GM12872 (cell line): Measurements from ENCODE around the gene KMT2A.

ENCODE experiments used
- TF ChIP-seq, protein P1 (sequence below): IDR thresholded peaks from 3 replicates; pipeline ENCODE4 v1.5.1; 2011; ENCODE audit warnings: low read depth, mild to moderate bottlenecking, low read length, moderate library complexity; ENCODE audit not compliant: insufficient read depth

Gene KMT2A

DNA sequence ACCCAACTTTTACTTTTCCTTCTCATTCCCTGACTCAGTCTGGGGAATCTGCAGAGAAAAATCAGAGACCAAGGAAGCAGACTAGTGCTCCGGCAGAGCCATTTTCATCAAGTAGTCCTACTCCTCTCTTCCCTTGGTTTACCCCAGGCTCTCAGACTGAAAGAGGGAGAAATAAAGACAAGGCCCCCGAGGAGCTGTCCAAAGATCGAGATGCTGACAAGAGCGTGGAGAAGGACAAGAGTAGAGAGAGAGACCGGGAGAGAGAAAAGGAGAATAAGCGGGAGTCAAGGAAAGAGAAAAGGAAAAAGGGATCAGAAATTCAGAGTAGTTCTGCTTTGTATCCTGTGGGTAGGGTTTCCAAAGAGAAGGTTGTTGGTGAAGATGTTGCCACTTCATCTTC, 37.2 kb downstream of the KMT2A start:
- TF ChIP-seq, protein P1, sequence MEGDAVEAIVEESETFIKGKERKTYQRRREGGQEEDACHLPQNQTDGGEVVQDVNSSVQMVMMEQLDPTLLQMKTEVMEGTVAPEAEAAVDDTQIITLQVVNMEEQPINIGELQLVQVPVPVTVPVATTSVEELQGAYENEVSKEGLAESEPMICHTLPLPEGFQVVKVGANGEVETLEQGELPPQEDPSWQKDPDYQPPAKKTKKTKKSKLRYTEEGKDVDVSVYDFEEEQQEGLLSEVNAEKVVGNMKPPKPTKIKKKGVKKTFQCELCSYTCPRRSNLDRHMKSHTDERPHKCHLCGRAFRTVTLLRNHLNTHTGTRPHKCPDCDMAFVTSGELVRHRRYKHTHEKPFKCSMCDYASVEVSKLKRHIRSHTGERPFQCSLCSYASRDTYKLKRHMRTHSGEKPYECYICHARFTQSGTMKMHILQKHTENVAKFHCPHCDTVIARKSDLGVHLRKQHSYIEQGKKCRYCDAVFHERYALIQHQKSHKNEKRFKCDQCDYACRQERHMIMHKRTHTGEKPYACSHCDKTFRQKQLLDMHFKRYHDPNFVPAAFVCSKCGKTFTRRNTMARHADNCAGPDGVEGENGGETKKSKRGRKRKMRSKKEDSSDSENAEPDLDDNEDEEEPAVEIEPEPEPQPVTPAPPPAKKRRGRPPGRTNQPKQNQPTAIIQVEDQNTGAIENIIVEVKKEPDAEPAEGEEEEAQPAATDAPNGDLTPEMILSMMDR: no peak

- TF ChIP-seq, protein P1: no peak
Measured at GRCh38 chr11:118476676-118477075, 40.4 kb downstream of the KMT2A start.

GRCh38 chr11:118484405-118484804, 48.1 kb downstream of the KMT2A start:
- TF ChIP-seq, protein P1: no peak

DNA sequence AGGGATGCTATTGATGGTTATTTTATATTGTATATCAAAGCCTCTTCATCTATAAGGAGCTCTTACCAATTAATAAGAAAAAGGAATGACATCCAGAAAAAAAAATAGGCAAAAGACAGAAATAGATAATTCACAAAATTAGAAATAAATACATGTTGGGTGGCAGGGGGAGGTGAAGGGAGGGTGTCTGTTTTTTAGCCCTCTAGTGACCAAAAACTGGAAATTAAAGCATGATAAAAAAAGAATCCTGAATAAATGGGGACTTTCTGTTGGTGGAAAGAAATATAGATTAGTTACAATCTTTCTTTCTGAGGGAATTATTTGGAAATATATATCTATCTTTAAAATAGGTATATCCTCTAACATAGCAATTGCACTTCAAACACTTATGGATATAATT, 49.0 kb downstream of the KMT2A start:
- TF ChIP-seq, protein P1: 0 out of 3 replicates have a peak, but pooled peaks have one; percentile 15

DNA sequence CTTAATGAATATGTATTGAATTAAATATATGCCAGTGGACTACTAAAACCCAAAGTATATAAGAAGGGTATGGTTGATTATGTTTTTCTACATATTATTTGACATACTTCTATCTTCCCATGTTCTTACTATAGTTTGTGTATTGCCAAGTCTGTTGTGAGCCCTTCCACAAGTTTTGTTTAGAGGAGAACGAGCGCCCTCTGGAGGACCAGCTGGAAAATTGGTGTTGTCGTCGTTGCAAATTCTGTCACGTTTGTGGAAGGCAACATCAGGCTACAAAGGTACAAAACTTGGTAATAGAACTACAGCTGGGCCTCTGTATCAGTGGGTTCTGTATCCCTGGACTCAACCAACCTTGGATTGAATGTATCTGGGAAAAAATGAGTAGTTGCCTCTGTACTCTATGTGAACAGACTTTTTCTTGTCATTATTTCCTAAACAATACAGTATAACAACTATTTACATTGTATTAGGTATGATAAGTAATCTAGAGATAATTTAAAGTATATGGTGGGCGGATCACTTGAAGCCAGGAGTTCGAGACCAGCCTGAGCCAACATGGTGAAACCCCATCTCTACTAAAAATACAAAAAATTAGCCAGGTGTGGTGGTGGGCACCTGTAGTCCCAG, 52.3 kb downstream of the KMT2A start:
- TF ChIP-seq, protein P1: peak; percentile 77

- TF ChIP-seq, protein P1: no peak
Measured at GRCh38 chr11:118491041-118491440, 54.7 kb downstream of the KMT2A start.

DNA sequence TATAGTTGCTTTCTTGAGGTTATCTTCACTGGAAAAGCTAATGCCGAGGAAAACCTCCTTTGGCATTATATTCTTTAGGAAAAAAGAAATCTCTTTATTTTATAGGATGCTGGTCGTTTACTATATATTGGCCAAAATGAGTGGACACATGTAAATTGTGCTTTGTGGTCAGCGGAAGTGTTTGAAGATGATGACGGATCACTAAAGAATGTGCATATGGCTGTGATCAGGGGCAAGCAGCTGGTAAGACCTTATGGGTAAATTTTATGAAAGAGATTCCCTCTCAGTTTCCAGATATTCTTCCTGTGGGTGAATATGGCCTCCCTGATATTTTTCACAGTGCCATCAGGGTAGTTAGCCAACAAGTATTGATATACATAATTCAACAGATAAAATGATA, 61.5 kb downstream of the KMT2A start:
- TF ChIP-seq, protein P1: no peak
